HG03066 (cell line): Measurements from ENCODE around the gene FJX1.

Experiments
- ATAC-seq: cut with Tn5 transposase; IDR thresholded peaks from one replicate; pipeline ENCODE4 v1.9.1; 2021; ENCODE audit warnings: low read depth; ENCODE audit not compliant: unreplicated experiment

FJX1 gene, protein sequence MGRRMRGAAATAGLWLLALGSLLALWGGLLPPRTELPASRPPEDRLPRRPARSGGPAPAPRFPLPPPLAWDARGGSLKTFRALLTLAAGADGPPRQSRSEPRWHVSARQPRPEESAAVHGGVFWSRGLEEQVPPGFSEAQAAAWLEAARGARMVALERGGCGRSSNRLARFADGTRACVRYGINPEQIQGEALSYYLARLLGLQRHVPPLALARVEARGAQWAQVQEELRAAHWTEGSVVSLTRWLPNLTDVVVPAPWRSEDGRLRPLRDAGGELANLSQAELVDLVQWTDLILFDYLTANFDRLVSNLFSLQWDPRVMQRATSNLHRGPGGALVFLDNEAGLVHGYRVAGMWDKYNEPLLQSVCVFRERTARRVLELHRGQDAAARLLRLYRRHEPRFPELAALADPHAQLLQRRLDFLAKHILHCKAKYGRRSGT

GRCh38 chr11:35617687-35618496 is at the start of gene FJX1:
Gene FJX1, plus strand, starts transcription at chr11:35618460. Its CDS starts 177 bp downstream, at chr11:35618637.
- no peak for ATAC-seq

GRCh38 chr11:35571696-35572095 is 46.6 kb upstream of the FJX1 start:
- ATAC-seq = no peak

DNA sequence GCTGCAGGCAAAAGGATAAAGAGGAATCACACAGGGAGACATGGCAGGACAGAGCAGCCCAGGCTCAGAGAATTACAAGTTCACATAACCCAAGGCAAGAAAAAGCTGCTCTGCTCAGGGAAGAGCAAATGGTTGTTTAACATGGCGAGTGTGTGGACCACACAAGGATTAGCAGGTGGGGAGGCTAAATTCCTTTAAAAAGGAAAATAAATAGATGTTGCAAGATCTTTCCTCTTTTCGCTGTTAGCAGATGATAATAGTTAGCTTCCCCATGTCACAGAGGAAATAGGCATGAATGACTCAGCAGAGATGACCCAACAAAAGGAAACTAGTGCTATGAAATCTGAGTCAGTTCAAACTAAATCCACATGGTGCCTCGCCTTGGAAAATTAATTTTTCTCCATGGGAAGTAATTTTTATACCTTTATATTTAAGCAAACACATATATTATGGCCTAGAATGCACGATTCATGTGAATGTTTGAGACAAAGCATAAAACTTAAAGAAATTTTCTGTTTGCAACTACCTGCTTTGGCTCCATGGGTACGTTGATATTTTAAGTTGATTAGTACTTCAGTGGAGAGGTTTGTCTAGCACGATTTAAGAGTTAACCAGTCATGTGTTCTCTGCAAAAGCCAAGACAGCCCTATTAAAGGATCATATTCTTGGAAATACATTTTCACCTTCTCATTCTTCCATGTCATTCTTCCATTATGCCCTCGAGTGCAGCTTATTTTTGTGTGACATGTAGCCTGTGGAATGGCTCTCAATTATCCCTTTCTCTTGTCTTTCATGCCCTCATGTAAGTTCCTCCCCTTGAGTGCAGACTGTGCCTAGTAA is 38.5 kb upstream of the FJX1 start:
- ATAC-seq = no peak

DNA sequence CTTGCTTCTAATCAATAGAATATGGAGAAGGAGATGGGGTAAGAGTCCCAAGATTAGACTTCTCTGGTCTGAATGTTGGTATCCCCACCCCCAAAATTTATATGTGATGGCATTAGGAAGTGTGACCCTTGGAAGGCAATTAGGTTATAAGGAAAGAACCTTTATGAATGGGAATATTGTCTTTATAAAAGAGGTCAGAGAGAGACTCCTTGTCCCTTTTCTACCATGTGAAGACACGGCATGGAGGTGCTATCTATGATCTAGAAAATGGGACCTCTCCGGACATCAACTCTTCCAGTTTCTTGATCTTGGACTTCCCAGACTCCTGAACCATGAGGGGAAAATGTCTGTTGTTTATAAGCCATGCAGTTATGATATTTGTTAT is 37.9 kb upstream of the FJX1 start:
- ATAC-seq = no peak

DNA sequence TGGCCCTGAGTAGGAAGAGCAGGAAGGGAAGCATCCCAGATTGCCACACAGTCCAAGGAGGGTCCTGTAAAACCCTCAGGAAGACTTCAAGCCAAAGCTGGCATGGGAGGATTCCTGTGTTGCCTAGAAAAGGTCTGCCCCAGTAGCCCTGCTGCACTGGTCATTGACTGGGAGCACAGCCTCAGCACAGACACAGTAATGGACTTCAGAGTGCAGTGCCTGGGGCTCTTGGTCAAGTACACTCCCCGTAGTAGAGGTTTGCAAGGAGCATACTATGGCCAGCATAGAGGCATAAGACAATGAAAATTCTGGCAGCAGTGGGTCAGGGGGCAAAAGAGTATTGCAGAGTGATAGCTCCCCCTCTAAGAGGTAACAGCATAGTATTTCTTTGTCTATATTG is 36.2 kb upstream of the FJX1 start:
- no peak for ATAC-seq

DNA sequence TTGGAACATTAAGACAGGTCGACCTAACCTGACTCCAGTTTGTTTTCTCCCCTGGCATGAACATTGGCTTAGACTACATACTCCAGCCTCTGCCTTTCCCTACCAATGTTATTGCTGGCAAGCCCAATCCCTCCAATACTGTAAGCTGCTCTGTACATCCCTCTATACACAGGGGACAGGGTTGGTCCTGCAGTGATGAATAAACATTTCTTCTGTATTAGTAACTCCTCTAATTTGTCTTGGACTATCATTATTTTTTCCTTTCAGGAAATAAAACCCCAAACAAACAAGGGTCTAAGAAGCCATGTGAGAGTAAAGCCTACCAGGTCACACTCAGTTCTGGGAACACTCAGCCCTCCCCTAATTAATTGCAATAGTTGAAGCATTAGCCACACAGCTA is 35.1 kb upstream of the FJX1 start:
- no peak for ATAC-seq

DNA sequence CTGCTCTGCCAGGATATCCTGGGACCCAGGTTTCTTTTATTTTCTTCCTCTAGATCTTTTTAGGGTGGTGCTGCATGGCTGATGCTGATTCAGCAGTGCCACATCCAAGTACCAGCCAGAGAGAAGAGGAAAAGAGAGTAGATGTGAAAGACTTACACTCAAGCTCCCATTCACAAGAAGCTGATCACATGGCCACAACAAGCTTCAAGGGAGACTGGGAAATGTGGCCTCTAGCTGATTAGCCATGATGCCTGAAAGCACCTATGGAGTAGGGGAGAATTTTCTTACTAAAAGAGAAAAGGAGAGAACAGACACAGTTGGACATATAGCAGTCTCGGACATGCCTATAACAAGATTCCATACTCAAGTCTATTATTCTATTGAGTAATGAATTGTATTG is 34.4 kb upstream of the FJX1 start:
- ATAC-seq = no peak

DNA sequence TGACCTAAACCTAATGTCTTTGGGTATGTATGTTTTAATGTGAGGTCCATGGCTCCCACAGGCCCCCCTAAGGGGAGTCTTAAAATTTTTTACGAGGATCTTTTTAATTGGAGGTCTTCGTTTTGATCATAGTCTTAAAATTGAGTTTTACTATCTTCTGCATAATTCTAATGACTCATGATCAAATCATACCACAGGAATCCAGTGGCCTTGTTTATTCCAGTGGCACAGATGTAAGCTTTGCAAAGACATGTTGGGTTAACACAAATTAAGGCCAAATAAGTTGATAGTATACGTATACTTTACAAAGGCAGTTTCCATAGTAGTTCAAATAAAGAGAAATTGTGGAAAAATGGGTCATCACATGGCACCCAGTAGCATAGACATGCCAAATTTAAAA is 33.9 kb upstream of the FJX1 start:
- no peak for ATAC-seq

GRCh38 chr11:35585416-35585815 is 32.8 kb upstream of the FJX1 start:
- no peak for ATAC-seq

GRCh38 chr11:35586222-35586621 is 32.0 kb upstream of the FJX1 start:
- no peak for ATAC-seq

GRCh38 chr11:35587972-35588371 is 30.3 kb upstream of the FJX1 start:
- no peak for ATAC-seq

- ATAC-seq = no peak
Measured at GRCh38 chr11:35588627-35589026, 29.6 kb upstream of the FJX1 start.

GRCh38 chr11:35589281-35589680 is 29.0 kb upstream of the FJX1 start:
- no peak for ATAC-seq

DNA sequence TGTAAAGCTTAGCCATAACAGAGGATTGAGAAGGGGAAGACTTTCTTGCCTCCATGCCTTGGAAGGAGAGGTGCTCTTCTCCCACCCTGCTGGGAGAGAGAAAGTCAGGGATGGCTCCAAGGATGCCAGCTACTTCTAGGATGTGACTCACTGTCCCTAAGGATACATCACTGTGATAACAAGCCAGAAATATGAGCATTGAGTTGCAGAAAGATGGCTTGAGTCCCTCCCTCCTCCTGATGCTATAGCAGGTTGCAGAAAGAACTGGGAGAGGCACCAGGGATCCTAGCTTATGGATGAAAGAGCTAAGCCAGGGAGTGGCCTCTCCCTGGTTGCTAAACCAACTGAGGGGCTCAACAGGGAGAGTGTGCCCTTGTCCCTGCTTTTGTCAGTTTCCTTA is 27.8 kb upstream of the FJX1 start:
- no peak for ATAC-seq

GRCh38 chr11:35593143-35593542 is 25.1 kb upstream of the FJX1 start:
- ATAC-seq = no peak

DNA sequence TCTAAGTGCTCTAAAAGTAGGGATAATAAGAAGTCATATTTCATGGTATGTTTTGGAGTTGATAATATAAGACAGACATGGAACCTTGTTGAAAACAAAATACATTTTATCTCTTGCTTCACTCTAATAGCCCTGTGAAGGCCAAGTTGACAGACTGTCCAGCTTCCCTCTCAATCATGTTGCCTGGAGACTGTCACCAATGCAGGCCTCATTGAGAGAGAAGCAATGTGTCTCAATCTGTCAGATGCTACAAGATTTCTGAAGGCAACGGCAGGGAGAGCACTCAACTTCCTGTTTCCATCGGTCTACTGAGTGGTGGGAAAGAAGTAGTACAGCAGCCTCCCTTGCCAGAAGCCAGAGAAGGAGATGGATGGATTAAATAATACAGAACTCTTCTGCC is 23.6 kb upstream of the FJX1 start:
- no peak for ATAC-seq

DNA sequence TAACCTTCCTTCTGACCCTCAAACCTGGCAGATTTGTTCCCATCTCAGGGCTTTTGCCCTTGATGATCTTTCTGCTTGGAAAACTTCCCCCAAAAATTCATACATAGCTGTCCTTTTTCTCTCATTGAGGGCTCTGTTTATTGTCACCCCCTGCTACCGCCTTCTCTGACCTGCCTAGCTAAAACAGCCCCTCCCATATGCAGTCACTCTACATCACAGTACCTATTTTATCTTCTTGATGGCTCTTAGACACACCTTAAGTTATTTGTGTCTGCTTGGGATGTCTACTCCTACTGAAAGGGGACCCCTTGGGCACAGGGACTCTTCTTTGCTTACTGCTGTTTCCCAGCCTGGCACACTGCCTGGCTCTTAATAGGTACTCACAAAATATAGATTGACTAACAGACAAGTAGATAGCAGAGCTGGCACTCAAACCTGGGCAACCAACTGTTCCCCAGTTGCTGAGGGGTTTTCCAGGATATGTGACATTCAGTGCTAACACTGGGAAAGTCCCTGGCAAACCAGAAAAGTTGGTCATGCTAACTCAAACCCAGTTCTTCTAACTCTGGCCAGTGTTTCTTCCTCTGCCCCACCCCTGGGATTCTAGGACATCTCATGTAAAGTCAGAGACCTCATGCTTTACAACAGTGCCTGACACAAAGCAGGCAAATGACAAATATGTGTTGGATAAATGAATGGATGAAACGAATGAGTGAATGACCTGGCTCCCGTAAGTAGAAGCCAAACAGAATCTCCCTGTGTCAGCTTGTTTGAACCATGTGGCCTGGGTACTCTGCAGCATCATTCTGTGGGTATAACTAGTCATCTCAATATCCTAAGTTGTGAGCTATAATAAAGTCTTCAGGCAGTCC is 19.8 kb upstream of the FJX1 start:
- ATAC-seq = no peak

DNA sequence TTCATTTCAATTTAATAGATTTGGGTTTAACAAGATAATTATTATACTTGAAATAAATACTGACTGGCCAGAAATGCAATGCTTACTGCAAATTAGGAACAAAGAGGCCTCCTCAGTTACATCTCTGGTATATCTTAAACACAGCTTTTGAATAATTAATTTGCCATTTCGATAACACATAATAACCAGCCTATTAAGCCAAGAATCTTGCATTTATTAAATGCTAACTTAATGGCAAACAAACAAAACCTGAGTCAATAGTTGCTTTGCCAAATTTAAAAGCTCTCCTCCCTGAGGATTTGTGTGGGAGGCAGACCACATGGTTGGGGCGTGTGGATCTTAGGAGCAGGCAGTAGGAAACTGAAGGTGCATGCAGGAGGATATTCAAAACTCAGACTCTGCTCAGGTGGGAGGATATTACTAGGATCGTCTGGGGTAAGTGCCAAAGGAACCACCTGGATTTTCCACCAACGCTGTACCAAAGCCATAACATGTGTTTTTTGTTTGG is 17.9 kb upstream of the FJX1 start:
- no peak for ATAC-seq

GRCh38 chr11:35602160-35602793 is 16.0 kb upstream of the FJX1 start:
- no peak for ATAC-seq
